CD14-positive monocyte (primary cell): ENCODE data around the gene CYP2S1. TPM values are rescaled to one million over a fixed set of nuclear protein-coding genes. Genes with fewer than 3 reads are reported as not detected.

Experiments used
- DNase-seq, 3 donors: peaks; one replicate each; pipeline ENCODE4 v3.0.0-alpha.2; 2011 to 2022
- H2AFZ ChIP-seq: 2 replicates; pipeline ENCODE4 v1.6.0; 2012; ENCODE audit warnings: mild to moderate bottlenecking, low read depth, low read length, inconsistent platforms; ENCODE audit not compliant: insufficient read depth, poor library complexity, severe bottlenecking
- H3K27ac ChIP-seq, 2 donors: 1 replicate in 1 of 2; 2 replicates in 1 of 2; pipeline ENCODE4 v1.5.1; 2012 to 2013; ENCODE audit warnings: low read length in 2 of 2, control low read depth in 1 of 2, inconsistent platforms in 1 of 2, low read depth in 1 of 2, mild to moderate bottlenecking in 1 of 2
- H3K27me3 ChIP-seq, 2 donors: one replicate each; pipeline versions ENCODE4 v1.6.0 to v1.6.1; 2011 to 2013; ENCODE audit warnings: low read length in 2 of 2; ENCODE audit not compliant: control insufficient read depth in 2 of 2, insufficient read depth in 2 of 2
- H3K36me3 ChIP-seq, 2 donors: replicated peaks in 1 of 2; 1 replicate in 1 of 2; 2 replicates in 1 of 2; pipeline versions ENCODE4 v1.5.1 to v1.6.1; 2012 to 2013; ENCODE audit warnings: low read length in 2 of 2, control low read depth in 1 of 2, inconsistent platforms in 1 of 2, mild to moderate bottlenecking in 1 of 2; ENCODE audit not compliant: insufficient read depth in 2 of 2, control insufficient read depth in 1 of 2
- H3K4me1 ChIP-seq, 2 donors: 1 replicate in 1 of 2; 2 replicates in 1 of 2; pipeline versions ENCODE4 v1.5.1 to v1.6.1; 2012 to 2013; ENCODE audit warnings: low read length in 2 of 2, control low read depth in 1 of 2, inconsistent platforms in 1 of 2, mild to moderate bottlenecking in 1 of 2, moderate library complexity in 1 of 2; ENCODE audit not compliant: insufficient read depth in 2 of 2, control insufficient read depth in 1 of 2
- H3K4me2 ChIP-seq: replicated peaks from 2 replicates; pipeline ENCODE3; 2012; ENCODE audit warnings: low read length, moderate library complexity, mild to moderate bottlenecking; ENCODE audit not compliant: poor library complexity, severe bottlenecking; ENCODE audit errors: extremely low read depth
- H3K4me3 ChIP-seq, 3 experiments: fragments of 200-600 bp in 1 of 3; sonication (generic) in 1 of 3; replicated peaks in 1 of 3; 1 replicate in 2 of 3; 2 replicates in 1 of 3; pipeline ENCODE4 v1.5.1; 2011 to 2013; ENCODE audit warnings: low read length in 3 of 3, mild to moderate bottlenecking in 3 of 3, control low read depth in 2 of 3, low read depth in 2 of 3, inconsistent platforms in 1 of 3, moderate library complexity in 1 of 3
- H3K79me2 ChIP-seq: 2 replicates; pipeline ENCODE4 v1.6.0; 2012; ENCODE audit warnings: mild to moderate bottlenecking, control low read depth, inconsistent platforms, low read length, moderate library complexity; ENCODE audit not compliant: insufficient read depth
- H3K9ac ChIP-seq: 2 replicates; pipeline ENCODE4 v1.6.0; 2017; ENCODE audit warnings: low read length, mild to moderate bottlenecking; ENCODE audit not compliant: insufficient read depth, poor library complexity, severe bottlenecking
- H3K9me3 ChIP-seq, 2 donors: replicated peaks in 1 of 2; 1 replicate in 1 of 2; 2 replicates in 1 of 2; pipeline versions ENCODE4 v1.5.1 to v1.6.1; 2012 to 2013; ENCODE audit warnings: low read length in 2 of 2, control low read depth in 1 of 2; ENCODE audit not compliant: control insufficient read depth in 1 of 2, insufficient read depth in 1 of 2
- H4K20me1 ChIP-seq: 2 replicates; pipeline ENCODE4 v1.6.0; 2012; ENCODE audit warnings: mild to moderate bottlenecking, low read length, control low read depth, moderate library complexity; ENCODE audit not compliant: insufficient read depth
- H3K27ac Mint-ChIP-seq, 7 donors: one replicate each; pipeline ENCODE4 v1.8.0; 2020; ENCODE audit warnings: mild to moderate bottlenecking in 7 of 7, mixed read lengths in 7 of 7, moderate library complexity in 6 of 7, inconsistent platforms in 2 of 7
- H3K27me3 Mint-ChIP-seq, 3 donors: one replicate each; pipeline ENCODE4 v1.8.0; 2021 to 2022; ENCODE audit warnings: low read depth in 3 of 3, mild to moderate bottlenecking in 3 of 3, mixed read lengths in 3 of 3, moderate library complexity in 3 of 3, inconsistent platforms in 1 of 3
- H3K36me3 Mint-ChIP-seq, 2 donors: one replicate each; pipeline ENCODE4 v1.8.0; 2020; ENCODE audit warnings: mixed read lengths in 2 of 2, inconsistent platforms in 1 of 2, mild to moderate bottlenecking in 1 of 2
- H3K4me1 Mint-ChIP-seq: one replicate; pipeline ENCODE4 v1.8.0; 2020; ENCODE audit warnings: mild to moderate bottlenecking, mixed read lengths
- H3K4me3 Mint-ChIP-seq, 2 donors: one replicate each; pipeline ENCODE4 v1.8.0; 2020; ENCODE audit warnings: mild to moderate bottlenecking in 2 of 2, mixed read lengths in 2 of 2, moderate library complexity in 1 of 2
- H3K9me3 Mint-ChIP-seq, 7 donors: one replicate each; pipeline ENCODE4 v1.8.0; 2020 to 2022; ENCODE audit warnings: mixed read lengths in 7 of 7, mild to moderate bottlenecking in 6 of 7, moderate library complexity in 6 of 7, inconsistent platforms in 2 of 7
- WGBS: methylation state at CpG from one replicate; pipeline ENCODE4 v1.1.5; 2013; ENCODE audit warnings: missing lambda C conversion rate; ENCODE audit not compliant: insufficient coverage; 5-methylcytosine and 5-hydroxymethylcytosine counted together
- intact Hi-C, 2 donors: fragments of 100-400 bp; cut with micrococcal nuclease; formaldehyde crosslinking; loops; one replicate each; pipeline versions ENCODE4 v1.15.0 to v1.15.1; 2023
- polyA plus RNA-seq, 3 donors: library from polyadenylated mRNA; depleted of rRNA in 1 of 3; unstranded in 2 of 3; stranded (reverse) in 1 of 3; fragments of 300-500 nt in 2 of 3; fragments of >200 nt in 1 of 3; fragmentation: Illumina TruSeq in 2 of 3; gene quantifications; 1 replicate in 2 of 3; 2 replicates in 1 of 3; pipeline ENCODE4 v1.2.3, GENCODE V29; 2012 to 2021
- TF ChIP-seq, protein P1 (sequence below): fragments of 200-600 bp; IDR thresholded peaks from one replicate; pipeline ENCODE4 v1.8.0; 2022; ENCODE audit warnings: antibody characterized with exemption, mild to moderate bottlenecking

The CYP2S1 gene
- polyA plus RNA-seq, 3 donors, result 8.9 to 20.3 (median 10.3) TPM

DNA sequence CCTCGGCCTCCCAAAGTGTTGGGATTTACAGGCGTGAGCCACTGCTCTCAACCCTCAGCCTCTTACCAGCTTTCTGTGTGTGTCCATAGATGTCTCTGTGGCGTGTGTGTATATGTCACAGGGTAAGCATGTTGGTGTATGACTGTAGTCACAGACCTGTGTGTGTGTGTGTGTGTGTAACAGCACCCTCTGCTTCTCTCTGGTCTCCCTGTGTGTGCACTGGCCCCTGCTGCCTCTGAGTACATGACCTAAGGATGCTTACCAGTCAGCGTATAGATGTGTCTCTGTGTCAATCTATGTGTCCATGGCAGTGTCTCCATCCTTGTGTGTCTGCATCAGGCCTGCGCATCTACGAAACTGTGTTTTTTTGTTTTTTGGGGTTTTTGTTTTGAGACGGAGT is 31.6 kb downstream of the CYP2S1 start:
- H3K9ac ChIP-seq, result no peak overlapping the region
- intact Hi-C loops, result loop anchor here in 1 of 2 donors (5.0 kb wide), 1 partner anchor 38 kb away; the partner anchor contains the start of gene HNRNPUL1
- Mint-ChIP-seq H3K36me3 (peaks cover 0 to 7% of the 10 kb centered on the region in 2 donors), H3K4me1 (peaks cover 35% of the 10 kb centered on the region), H3K9me3 (peaks cover 0 to 8% (median 2%) of the 10 kb centered on the region in 7 donors), H3K27me3 (peaks cover 43 to 72% (median 49%) of the 10 kb centered on the region in 3 donors), H3K4me3 (no peak overlapping the region), H3K27ac (peak overlapping the region in 2 of 7 donors; percentile 40 to 53)
- H3K4me1 ChIP-seq, result peaks cover 21 to 24% of the 10 kb centered on the region in 2 donors
- no peak for DNase-seq
- no peaks in the 10 kb centered on the region for H3K9me3 ChIP-seq
- H3K36me3 ChIP-seq, result no peaks in the 10 kb centered on the region
- no peak overlapping the region for H2AFZ ChIP-seq
- no peaks in the 10 kb centered on the region for H4K20me1 ChIP-seq
- H3K27me3 ChIP-seq, result peaks cover 3 to 37% of the 10 kb centered on the region in 2 donors
- 100% methylated on average over 5 of the region's 7 CpGs for WGBS
- H3K4me2 ChIP-seq, result no peak overlapping the region
- no peak overlapping the region for H3K27ac ChIP-seq
- no peak overlapping the region for H3K4me3 ChIP-seq
- TF ChIP-seq, protein P1, sequence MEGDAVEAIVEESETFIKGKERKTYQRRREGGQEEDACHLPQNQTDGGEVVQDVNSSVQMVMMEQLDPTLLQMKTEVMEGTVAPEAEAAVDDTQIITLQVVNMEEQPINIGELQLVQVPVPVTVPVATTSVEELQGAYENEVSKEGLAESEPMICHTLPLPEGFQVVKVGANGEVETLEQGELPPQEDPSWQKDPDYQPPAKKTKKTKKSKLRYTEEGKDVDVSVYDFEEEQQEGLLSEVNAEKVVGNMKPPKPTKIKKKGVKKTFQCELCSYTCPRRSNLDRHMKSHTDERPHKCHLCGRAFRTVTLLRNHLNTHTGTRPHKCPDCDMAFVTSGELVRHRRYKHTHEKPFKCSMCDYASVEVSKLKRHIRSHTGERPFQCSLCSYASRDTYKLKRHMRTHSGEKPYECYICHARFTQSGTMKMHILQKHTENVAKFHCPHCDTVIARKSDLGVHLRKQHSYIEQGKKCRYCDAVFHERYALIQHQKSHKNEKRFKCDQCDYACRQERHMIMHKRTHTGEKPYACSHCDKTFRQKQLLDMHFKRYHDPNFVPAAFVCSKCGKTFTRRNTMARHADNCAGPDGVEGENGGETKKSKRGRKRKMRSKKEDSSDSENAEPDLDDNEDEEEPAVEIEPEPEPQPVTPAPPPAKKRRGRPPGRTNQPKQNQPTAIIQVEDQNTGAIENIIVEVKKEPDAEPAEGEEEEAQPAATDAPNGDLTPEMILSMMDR, result no peak
- no peaks in the 10 kb centered on the region for H3K79me2 ChIP-seq

DNA sequence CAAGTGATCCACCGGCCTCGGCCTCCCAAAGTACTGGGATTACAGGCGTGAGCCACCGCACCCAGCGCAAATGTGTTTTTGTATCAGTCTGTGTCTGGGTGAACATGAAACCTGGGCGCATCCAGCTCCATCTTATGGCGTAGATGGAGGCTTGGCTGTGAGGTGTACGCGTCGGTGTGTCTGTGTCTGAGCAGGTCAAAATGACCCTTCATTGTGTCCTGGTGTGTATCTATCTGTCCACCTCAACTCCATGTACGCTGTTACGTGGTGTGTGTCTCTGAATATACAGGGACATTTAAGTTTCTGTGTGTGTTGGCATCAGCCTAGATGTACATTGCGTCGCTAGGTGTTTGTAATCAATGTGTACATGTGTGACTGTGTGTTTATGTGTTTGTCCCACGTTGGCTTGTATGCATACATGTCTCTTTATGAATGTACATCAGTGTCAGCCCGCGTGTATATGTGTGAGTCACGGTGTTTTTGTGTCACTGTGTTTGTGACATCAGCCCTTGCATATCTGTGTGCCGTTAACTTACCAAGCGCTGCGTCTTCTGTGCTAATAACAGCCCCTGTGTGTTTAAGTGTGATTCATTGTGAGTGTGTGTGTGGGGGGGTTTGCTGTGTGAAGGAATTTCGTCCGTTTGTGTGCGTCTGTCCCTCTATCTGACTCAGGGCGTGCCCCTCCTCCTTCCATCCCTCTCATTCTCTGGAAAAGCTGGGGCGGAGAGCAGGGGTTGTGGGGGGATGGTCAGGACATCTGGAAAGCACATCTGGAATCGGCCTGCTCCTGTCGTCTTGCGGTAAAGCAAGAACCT is 32.4 kb downstream of the CYP2S1 start:
- H3K4me3 Mint-ChIP-seq, result peak overlapping the region; percentile 68 to 85

More for the DNA sequence above, 32.4 kb downstream of the CYP2S1 start:
- intact Hi-C loops, result loop anchor here in 1 of 2 donors (5.0 kb wide), 1 partner anchor 37 kb away; the partner anchor contains the start of gene HNRNPUL1
- Mint-ChIP-seq H3K4me1 (peaks cover 31% of the 10 kb centered on the region), H3K9me3 (peaks cover 0 to 8% (median 2%) of the 10 kb centered on the region in 7 donors), H3K27ac (peak overlapping the region in 4 of 7 donors; percentile 41 to 72 (median 58)), H3K27me3 (peaks cover 38 to 64% (median 43%) of the 10 kb centered on the region in 3 donors), H3K36me3 (peaks cover 0 to 7% of the 10 kb centered on the region in 2 donors)
- Histone ChIP-seq H3K4me1 (peaks cover 18 to 21% of the 10 kb centered on the region in 2 donors), H3K4me3 (peak overlapping the region in 1 of 3 experiments; percentile 75), H3K36me3 (no peaks in the 10 kb centered on the region), H3K9ac (peak overlapping the region; percentile 49), H3K4me2 (peak overlapping the region; percentile 82), H3K27me3 (peaks cover 3 to 29% of the 10 kb centered on the region in 2 donors), H2AFZ (peak overlapping the region; percentile 79), H4K20me1 (no peaks in the 10 kb centered on the region), H3K79me2 (no peaks in the 10 kb centered on the region), H3K27ac (no peak overlapping the region), H3K9me3 (no peaks in the 10 kb centered on the region)
- 54% methylated on average over 18 of the region's 29 CpGs for WGBS
- DNase-seq, result peak; percentile 75 to 90 (median 76)
- TF ChIP-seq, protein P1, result no peak
